Measurements from ENCODE around the gene PRKN.

The PRKN gene

GRCh38 chr6:162526960-162527359, 200.6 kb downstream of the PRKN start:
- no peak for TF ChIP-seq CTCF (IDR thresholded peaks at IDR 0.05; ENCODE audit: low read depth, low read length)
- TF ChIP-seq POLR2A (IDR thresholded peaks at IDR 0.05; ENCODE audit: extremely low read depth, insufficient read length) = no peak
- no peak for TF ChIP-seq MAX (IDR thresholded peaks at IDR 0.05; ENCODE audit: low read depth, low read length)
- no peak for TF ChIP-seq MYC (IDR thresholded peaks at IDR 0.05; ENCODE audit: low read depth, low read length)
- no peak overlapping the region for H3K4me3 ChIP-seq (ENCODE audit: low read depth, low read length)
- no peak for DNase-seq (ENCODE audit: low read depth)

GRCh38 chr6:162525181-162525580, 202.4 kb downstream of the PRKN start:
- TF ChIP-seq MAX (IDR thresholded peaks at IDR 0.05; ENCODE audit: low read depth, low read length) (no peak), POLR2A (IDR thresholded peaks at IDR 0.05; ENCODE audit: extremely low read depth, insufficient read length) (no peak), MYC (IDR thresholded peaks at IDR 0.05; ENCODE audit: low read depth, low read length) (no peak)
- no peak overlapping the region for H3K4me3 ChIP-seq (ENCODE audit: low read depth, low read length)
- DNase-seq (ENCODE audit: low read depth) = no peak

DNA sequence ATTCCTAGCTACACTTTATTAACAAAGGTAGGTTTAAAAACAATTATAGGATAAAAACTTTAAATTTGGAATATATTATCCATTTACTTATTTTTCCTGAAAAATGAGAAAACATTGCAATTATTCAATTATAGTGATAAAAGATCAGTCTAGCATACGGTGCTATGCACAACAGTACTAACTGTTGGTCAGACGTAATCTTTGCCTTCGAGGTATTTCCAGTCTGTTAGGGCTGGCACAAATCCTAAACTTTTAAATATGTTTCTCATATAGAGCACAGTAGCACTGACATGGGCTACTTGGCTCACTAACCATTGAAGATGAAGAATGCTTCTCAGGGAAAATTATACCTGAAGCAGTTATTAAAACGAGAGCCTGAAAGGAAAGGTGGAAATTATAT, 214.8 kb downstream of the PRKN start:
- no peak overlapping the region for H3K4me3 ChIP-seq (ENCODE audit: low read depth, low read length)
- no peak for DNase-seq (ENCODE audit: low read depth)
- TF ChIP-seq MYC (IDR thresholded peaks at IDR 0.05; ENCODE audit: low read depth, low read length) (no peak), POLR2A (IDR thresholded peaks at IDR 0.05; ENCODE audit: extremely low read depth, insufficient read length) (no peak), MAX (IDR thresholded peaks at IDR 0.05; ENCODE audit: low read depth, low read length) (no peak), CTCF (IDR thresholded peaks at IDR 0.05; ENCODE audit: low read depth, low read length) (no peak)

GRCh38 chr6:162497389-162497788, 230.2 kb downstream of the PRKN start:
- no peak overlapping the region for H3K4me3 ChIP-seq (ENCODE audit: low read depth, low read length)
- no peak for TF ChIP-seq MAX (IDR thresholded peaks at IDR 0.05; ENCODE audit: low read depth, low read length)
- no peak for TF ChIP-seq MYC (IDR thresholded peaks at IDR 0.05; ENCODE audit: low read depth, low read length)
- TF ChIP-seq CTCF (IDR thresholded peaks at IDR 0.05; ENCODE audit: low read depth, low read length) = no peak
- no peak for TF ChIP-seq POLR2A (IDR thresholded peaks at IDR 0.05; ENCODE audit: extremely low read depth, insufficient read length)
- DNase-seq (ENCODE audit: low read depth) = no peak

GRCh38 chr6:162493917-162494316, 233.6 kb downstream of the PRKN start:
- no peak overlapping the region for H3K4me3 ChIP-seq (ENCODE audit: low read depth, low read length)
- DNase-seq (ENCODE audit: low read depth) = no peak

More at GRCh38 chr6:162493917-162494316, 233.6 kb downstream of the PRKN start:
- TF ChIP-seq MAX (IDR thresholded peaks at IDR 0.05; ENCODE audit: low read depth, low read length) (no peak), POLR2A (IDR thresholded peaks at IDR 0.05; ENCODE audit: extremely low read depth, insufficient read length) (no peak), MYC (IDR thresholded peaks at IDR 0.05; ENCODE audit: low read depth, low read length) (no peak), CTCF (IDR thresholded peaks at IDR 0.05; ENCODE audit: low read depth, low read length) (no peak)
